Endothelial cell of umbilical vein (primary cell): ENCODE measurements around the gene MCM9. TPM values are rescaled to one million over a fixed set of nuclear protein-coding genes. Genes with fewer than 3 reads are reported as not detected.

ENCODE experiments used
- BruUV-seq: library from RNA; stranded (reverse); fragments of 400-500 nt; replicated peaks from 2 replicates; lab custom pipeline; 2021; lab: Mats Ljungman, UMichigan
- CTCF ChIA-PET: fragments of 300-600, 350-600 bp; sonication (Branson Sonifier 250); formaldehyde crosslinking; loops from one replicate; lab custom pipeline; 2021; ENCODE audit warnings: antibody characterized with exemption, inconsistent platforms; lab: Charles Lee
- POLR2A ChIA-PET: fragments of 300-600, 350-600 bp; sonication (Branson Sonifier 250); formaldehyde crosslinking; loops from one replicate; lab custom pipeline; 2021; ENCODE audit warnings: antibody characterized with exemption, inconsistent platforms; lab: Charles Lee
- DNase-seq: peaks from one replicate; pipeline ENCODE4 v3.0.0-alpha.2; 2011; ENCODE audit warnings: low read depth, low spot score
- FAIRE-seq: peaks from 2 replicates; lab custom pipeline; 2011; peaks lifted over from hg19 to GRCh38; lab: Jason Lieb, UNC
- H2AFZ ChIP-seq: 2 replicates; pipeline ENCODE4 v1.6.0; 2012; ENCODE audit warnings: low read depth, low read length, control low read depth, inconsistent platforms
- H3K27ac ChIP-seq: 2 replicates; pipeline ENCODE4 v1.5.1; 2011; ENCODE audit warnings: low read depth, mild to moderate bottlenecking, control low read depth, low read length, moderate library complexity; ENCODE audit not compliant: insufficient read depth
- H3K27me3 ChIP-seq, 2 experiments: 2 replicates each; pipeline versions ENCODE4 v1.6.0 to v1.6.1; 2011; ENCODE audit warnings: low read length in 2 of 2, mixed read lengths in 1 of 2; ENCODE audit not compliant: control insufficient read depth in 2 of 2, insufficient read depth in 2 of 2
- H3K36me3 ChIP-seq, 2 experiments: 2 replicates in 1 of 2; 3 replicates in 1 of 2; pipeline ENCODE4 v1.5.1; 2011; ENCODE audit warnings: low read length in 2 of 2, mild to moderate bottlenecking in 1 of 2, moderate library complexity in 1 of 2; ENCODE audit not compliant: control insufficient read depth in 2 of 2, insufficient read depth in 2 of 2; ENCODE audit errors: extremely low read depth in 1 of 2
- H3K4me1 ChIP-seq: 3 replicates; pipeline ENCODE4 v1.5.1; 2011; ENCODE audit warnings: mild to moderate bottlenecking, low read length; ENCODE audit not compliant: control insufficient read depth, insufficient read depth; ENCODE audit errors: extremely low read depth
- H3K4me2 ChIP-seq: 2 replicates; pipeline ENCODE4 v1.6.1; 2011; ENCODE audit warnings: low read length, control low read depth, mixed read lengths; ENCODE audit not compliant: insufficient read depth
- H3K4me3 ChIP-seq, 3 experiments: fragments of 200-600 bp in 1 of 3; sonication (generic), shearing (Covaris generic) in 1 of 3; replicated peaks in 1 of 3; 2 replicates each; pipeline ENCODE4 v1.5.1; 2011 to 2016; ENCODE audit warnings: control low read depth in 3 of 3, low read length in 3 of 3, mild to moderate bottlenecking in 2 of 3, inconsistent platforms in 1 of 3, low read depth in 1 of 3, moderate library complexity in 1 of 3; ENCODE audit not compliant: insufficient read depth in 1 of 3
- H3K79me2 ChIP-seq: 2 replicates; pipeline ENCODE4 v1.6.0; 2012; ENCODE audit warnings: low read length, inconsistent platforms; ENCODE audit not compliant: control insufficient read depth, insufficient read depth
- H3K9ac ChIP-seq: replicated peaks from 2 replicates; pipeline ENCODE3; 2011; ENCODE audit warnings: low read length, control low read depth; ENCODE audit not compliant: insufficient read depth; ENCODE audit errors: extremely low read depth
- H3K9me1 ChIP-seq: replicated peaks from 3 replicates; pipeline ENCODE4 v1.6.0; 2011; ENCODE audit warnings: mild to moderate bottlenecking, low read length; ENCODE audit not compliant: control insufficient read depth, insufficient read depth; ENCODE audit errors: extremely low read depth
- H3K9me3 ChIP-seq: replicated peaks from 2 replicates; pipeline ENCODE4 v1.5.1; 2012; ENCODE audit warnings: low read length, inconsistent platforms; ENCODE audit not compliant: control insufficient read depth, insufficient read depth
- H4K20me1 ChIP-seq: replicated peaks from 2 replicates; pipeline ENCODE3; 2011; ENCODE audit warnings: mild to moderate bottlenecking, low read length; ENCODE audit not compliant: control insufficient read depth, insufficient read depth; ENCODE audit errors: extremely low read depth
- EZH2 ChIP-seq: IDR thresholded peaks from 2 replicates; pipeline ENCODE4 v1.6.1; 2012; ENCODE audit warnings: borderline replicate concordance, low read depth, mild to moderate bottlenecking, moderate library complexity, low read length, inconsistent platforms; ENCODE audit not compliant: severe bottlenecking
- FOS ChIP-seq: IDR thresholded peaks from 2 replicates; pipeline ENCODE4 v1.6.1; 2011; ENCODE audit warnings: mild to moderate bottlenecking, low read length, moderate library complexity, borderline replicate concordance; ENCODE audit not compliant: insufficient read depth
- GATA2 ChIP-seq: IDR thresholded peaks from 2 replicates; pipeline ENCODE4 v1.7.0; 2011; ENCODE audit warnings: low read depth, mild to moderate bottlenecking, moderate library complexity, mixed read lengths, low read length; ENCODE audit not compliant: insufficient read length, insufficient read depth
- JUN ChIP-seq: IDR thresholded peaks from 2 replicates; pipeline ENCODE4 v1.6.1; 2011; ENCODE audit warnings: borderline replicate concordance, low read depth; ENCODE audit not compliant: insufficient read length, insufficient read depth
- MYC ChIP-seq: IDR thresholded peaks from one replicate; pipeline ENCODE4 v1.6.1; 2011; ENCODE audit warnings: mild to moderate bottlenecking, low read depth, low read length
- POLR2A ChIP-seq: IDR thresholded peaks from 2 replicates; pipeline ENCODE4 v1.6.1; 2012; ENCODE audit warnings: low read depth, mild to moderate bottlenecking, control low read depth, low read length
- POLR2AphosphoS5 ChIP-seq: IDR thresholded peaks from 2 replicates; pipeline ENCODE4 v1.6.1; 2012; ENCODE audit warnings: low read depth, mild to moderate bottlenecking, control low read depth, low read length, moderate library complexity; ENCODE audit not compliant: insufficient read depth
- dilution Hi-C: fragments of 300-500 bp; cut with MboI; formaldehyde crosslinking; loops from one replicate; pipeline ENCODE4 v1.15.0; 2019; ENCODE audit warnings: low sequenced_read_pairs; ENCODE audit not compliant: extremely low pct_ligation_motif_present
- intact Hi-C: fragments of 100-400 bp; cut with micrococcal nuclease; formaldehyde crosslinking; loops from one replicate; pipeline ENCODE4 v1.10.0; 2022
- polyA plus RNA-seq, 4 experiments: library from polyadenylated mRNA; depleted of rRNA in 3 of 4; stranded (reverse) in 3 of 4; unstranded in 1 of 4; fragments of >200 nt; gene quantifications; 2 replicates each; pipeline versions ENCODE4 v1.2.1 to v1.2.3, GENCODE V29; 2011 to 2012; ENCODE audit warnings: missing spikeins in 1 of 4
- total RNA-seq: library from RNA; stranded (reverse); gene quantifications from 2 replicates; pipeline ENCODE4 v1.2.3, GENCODE V29; 2021
- TF ChIP-seq, protein P1 (sequence below): IDR thresholded peaks from 2 replicates; pipeline ENCODE4 v1.6.1; 2011; ENCODE audit not compliant: insufficient read depth, insufficient read length
- TF ChIP-seq, protein P2 (sequence below), 2 donors: IDR thresholded peaks; 1 replicate in 1 of 2; 2 replicates in 1 of 2; pipeline ENCODE4 v1.5.1; 2011; ENCODE audit warnings: low read length in 2 of 2, mild to moderate bottlenecking in 2 of 2, moderate library complexity in 2 of 2, control low read depth in 1 of 2, inconsistent platforms in 1 of 2, low read depth in 1 of 2; ENCODE audit not compliant: insufficient read depth in 1 of 2; ENCODE audit errors: extremely low read depth in 1 of 2

The MCM9 gene
- total and polyA plus RNA-seq, 2 donors (not counting 3 experiments of a cell fraction or from before 2014, with no cell fraction given), result 2.0 to 14.1 TPM

DNA sequence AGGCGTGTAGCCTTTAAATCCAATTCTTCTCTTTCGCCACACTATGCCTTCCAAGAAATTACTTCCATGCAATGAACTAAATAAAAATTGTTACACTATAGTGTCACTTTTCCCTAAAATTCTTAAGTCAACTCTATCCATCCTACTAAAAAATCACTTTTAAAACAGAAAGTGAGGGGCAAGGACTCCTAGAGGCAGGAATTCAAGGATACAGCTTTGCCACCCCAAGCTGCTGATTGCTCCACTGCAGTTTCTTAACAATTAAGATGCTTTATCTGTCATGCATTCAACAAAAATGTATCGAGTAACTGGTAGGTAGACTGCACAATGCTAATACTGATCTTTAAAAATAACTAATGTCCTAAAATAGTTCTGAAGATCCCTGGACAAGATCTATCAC is 4.3 kb downstream of the MCM9 start:
- dilution Hi-C loops, result no loop called here
- H3K79me2 ChIP-seq, result no peaks in the 10 kb centered on the region
- DNase-seq, result no peak
- no peaks in the 10 kb centered on the region for H3K9me1 ChIP-seq
- no peak overlapping the region for H3K9ac ChIP-seq
- H2AFZ ChIP-seq, result no peak overlapping the region
- no peak overlapping the region for H3K27ac ChIP-seq
- no peaks in the 10 kb centered on the region for H4K20me1 ChIP-seq
- H3K4me2 ChIP-seq, result no peak overlapping the region
- H3K27me3 ChIP-seq, result no peaks in the 10 kb centered on the region
- H3K4me1 ChIP-seq, result peaks cover 9% of the 10 kb centered on the region
- POLR2A ChIA-PET, result no interaction called here
- peaks cover 0 to 2% of the 10 kb centered on the region in 2 experiments for H3K36me3 ChIP-seq
- H3K4me3 ChIP-seq, result no peak overlapping the region
- H3K9me3 ChIP-seq, result no peaks in the 10 kb centered on the region
- TF ChIP-seq POLR2AphosphoS5 (no peak), FOS (no peak), JUN (no peak), POLR2A (no peak), EZH2 (no peak), GATA2 (no peak), MYC (no peak)
- TF ChIP-seq, protein P1, sequence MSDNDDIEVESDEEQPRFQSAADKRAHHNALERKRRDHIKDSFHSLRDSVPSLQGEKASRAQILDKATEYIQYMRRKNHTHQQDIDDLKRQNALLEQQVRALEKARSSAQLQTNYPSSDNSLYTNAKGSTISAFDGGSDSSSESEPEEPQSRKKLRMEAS, result no peak
- TF ChIP-seq, protein P2, sequence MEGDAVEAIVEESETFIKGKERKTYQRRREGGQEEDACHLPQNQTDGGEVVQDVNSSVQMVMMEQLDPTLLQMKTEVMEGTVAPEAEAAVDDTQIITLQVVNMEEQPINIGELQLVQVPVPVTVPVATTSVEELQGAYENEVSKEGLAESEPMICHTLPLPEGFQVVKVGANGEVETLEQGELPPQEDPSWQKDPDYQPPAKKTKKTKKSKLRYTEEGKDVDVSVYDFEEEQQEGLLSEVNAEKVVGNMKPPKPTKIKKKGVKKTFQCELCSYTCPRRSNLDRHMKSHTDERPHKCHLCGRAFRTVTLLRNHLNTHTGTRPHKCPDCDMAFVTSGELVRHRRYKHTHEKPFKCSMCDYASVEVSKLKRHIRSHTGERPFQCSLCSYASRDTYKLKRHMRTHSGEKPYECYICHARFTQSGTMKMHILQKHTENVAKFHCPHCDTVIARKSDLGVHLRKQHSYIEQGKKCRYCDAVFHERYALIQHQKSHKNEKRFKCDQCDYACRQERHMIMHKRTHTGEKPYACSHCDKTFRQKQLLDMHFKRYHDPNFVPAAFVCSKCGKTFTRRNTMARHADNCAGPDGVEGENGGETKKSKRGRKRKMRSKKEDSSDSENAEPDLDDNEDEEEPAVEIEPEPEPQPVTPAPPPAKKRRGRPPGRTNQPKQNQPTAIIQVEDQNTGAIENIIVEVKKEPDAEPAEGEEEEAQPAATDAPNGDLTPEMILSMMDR (IDR thresholded peaks at IDR 0.05; ENCODE audit: extremely low read depth in 1 of 2, insufficient read depth in 1 of 2, low read depth in 1 of 2, low read length in 2 of 2), result no peak
- no peak for FAIRE-seq
- intact Hi-C loops, result loop anchor here (10.0 kb wide), 1 partner anchor 414 kb away; the partner anchor contains the start of gene MAN1A1
- CTCF ChIA-PET, result no interaction called here
- BruUV-seq, result no TSS peak
